GM23338 (cell line): ENCODE measurements around the gene DNAJA3. TPM values are rescaled to one million over a fixed set of nuclear protein-coding genes. Genes with fewer than 3 reads are reported as not detected.

Source experiments
- ATAC-seq: fragments of 200-7000 bp; cut with Tn5 transposase; 3 replicates; pipeline ENCODE4 v1.9.1; 2020
- DNase-seq: peaks from one replicate; pipeline ENCODE4 v3.0.0-alpha.2; 2015; ENCODE audit warnings: low spot score
- H2AFZ ChIP-seq: fragments of 200-600 bp; sonication (generic); 2 replicates; pipeline ENCODE4 v1.8.0; 2016; ENCODE audit warnings: antibody characterized with exemption, mild to moderate bottlenecking, moderate library complexity
- H3F3A ChIP-seq: fragments of 200-600 bp; sonication (generic); replicated peaks from 2 replicates; pipeline ENCODE4 v1.8.0; 2017; ENCODE audit warnings: antibody characterized with exemption, mixed run types, low read depth
- H3K27ac ChIP-seq: fragments of 200-600 bp; sonication (generic); 2 replicates; pipeline ENCODE4 v1.6.1; 2016; ENCODE audit warnings: low read depth
- H3K27me3 ChIP-seq: fragments of 200-600 bp; sonication (generic); 2 replicates; pipeline ENCODE4 v1.8.0; 2016; ENCODE audit warnings: mild to moderate bottlenecking, mixed run types, moderate library complexity; ENCODE audit not compliant: insufficient read depth
- H3K36me3 ChIP-seq: fragments of 200-600 bp; sonication (generic); 2 replicates; pipeline ENCODE4 v1.8.0; 2016; ENCODE audit warnings: mild to moderate bottlenecking; ENCODE audit not compliant: insufficient read depth
- H3K4me1 ChIP-seq: fragments of 200-600 bp; sonication (generic); 2 replicates; pipeline ENCODE4 v1.8.0; 2016; ENCODE audit warnings: mild to moderate bottlenecking, moderate library complexity; ENCODE audit not compliant: insufficient read depth
- H3K4me2 ChIP-seq: fragments of 200-600 bp; sonication (generic); 2 replicates; pipeline ENCODE4 v1.7.1; 2017; ENCODE audit warnings: mixed run types
- H3K4me3 ChIP-seq: fragments of 200-600 bp; sonication (generic); 2 replicates; pipeline ENCODE4 v1.6.1; 2016; ENCODE audit warnings: mixed run types
- H3K79me2 ChIP-seq: fragments of 200-600 bp; sonication (generic); replicated peaks from 2 replicates; pipeline ENCODE4 v1.8.0; 2017; ENCODE audit warnings: mild to moderate bottlenecking; ENCODE audit not compliant: insufficient read depth
- H3K9me2 ChIP-seq: fragments of 200-600 bp; sonication (generic); 2 replicates; pipeline ENCODE4 v1.8.0; 2017; ENCODE audit not compliant: insufficient read depth
- H4K20me1 ChIP-seq: fragments of 200-600 bp; sonication (generic); replicated peaks from 2 replicates; pipeline ENCODE4 v1.8.0; 2017; ENCODE audit warnings: mild to moderate bottlenecking; ENCODE audit not compliant: insufficient read depth
- H3K27ac Mint-ChIP-seq: 2 replicates; pipeline ENCODE4 v1.8.0; 2020; ENCODE audit warnings: inconsistent platforms, mild to moderate bottlenecking, moderate library complexity, mixed read lengths
- H3K27me3 Mint-ChIP-seq: 3 replicates; pipeline ENCODE4 v1.8.0; 2022; ENCODE audit warnings: low read depth, mild to moderate bottlenecking, moderate library complexity, mixed read lengths, inconsistent platforms; ENCODE audit not compliant: insufficient read depth, poor library complexity
- H3K36me3 Mint-ChIP-seq: 3 replicates; pipeline ENCODE4 v1.8.0; 2021; ENCODE audit warnings: low read depth, mild to moderate bottlenecking, inconsistent platforms, moderate library complexity, mixed read lengths
- H3K4me1 Mint-ChIP-seq: 3 replicates; pipeline ENCODE4 v1.8.0; 2020; ENCODE audit warnings: mild to moderate bottlenecking, inconsistent platforms, mixed read lengths
- H3K4me3 Mint-ChIP-seq: 3 replicates; pipeline ENCODE4 v1.8.0; 2021; ENCODE audit warnings: moderate library complexity, mild to moderate bottlenecking, inconsistent platforms, mixed read lengths
- H3K9me3 Mint-ChIP-seq: 3 replicates; pipeline ENCODE4 v1.8.0; 2020; ENCODE audit warnings: moderate library complexity, mild to moderate bottlenecking, inconsistent platforms, mixed read lengths
- CREB1 ChIP-seq: fragments of 250-450 bp; sonication (Bioruptor Pico); IDR thresholded peaks from 2 replicates; pipeline ENCODE4 v1.5.0; 2020; ENCODE audit warnings: low read depth, mild to moderate bottlenecking, moderate library complexity
- CTCF ChIP-seq, 2 experiments: fragments of 200-600 bp in 1 of 2; sonication (generic) in 1 of 2; conservative IDR thresholded peaks; 2 replicates each; pipeline versions ENCODE4 v1.5.1 to v1.6.1; 2016 to 2017; ENCODE audit warnings: antibody characterized with exemption in 2 of 2, low read depth in 2 of 2, mild to moderate bottlenecking in 2 of 2, moderate library complexity in 1 of 2
- EZH2phosphoT487 ChIP-seq: fragments of 200-600 bp; sonication (generic); IDR thresholded peaks from one replicate; pipeline ENCODE4 v1.8.1; 2018; ENCODE audit warnings: antibody characterized with exemption; ENCODE audit not compliant: unreplicated experiment
- NANOG ChIP-seq: IDR thresholded peaks from 2 replicates; pipeline ENCODE4 v1.6.1; 2016; ENCODE audit warnings: antibody characterized with exemption, borderline replicate concordance
- REST ChIP-seq: IDR thresholded peaks from one replicate; pipeline ENCODE4 v1.6.1; 2018; ENCODE audit warnings: antibody characterized with exemption; ENCODE audit not compliant: unreplicated experiment
- ZNF114 ChIP-seq: fragments of 250-450 bp; sonication (Bioruptor Pico); IDR thresholded peaks from 2 replicates; pipeline ENCODE4 v1.5.0; 2020; ENCODE audit warnings: mild to moderate bottlenecking, moderate library complexity
- polyA plus RNA-seq: library from polyadenylated mRNA; unstranded; fragments of >200 nt; fragmentation: Nextera tagmentation; extraction: Ambion mirVana; gene quantifications from 2 replicates; pipeline ENCODE4 v1.2.1, GENCODE V29; 2016
- total RNA-seq: library from RNA; depleted of rRNA; stranded (reverse); fragments of >200 nt; shearing (Covaris generic); gene quantifications from 2 replicates; pipeline ENCODE4 v1.2.3, GENCODE V29; 2014

Gene DNAJA3
- total and polyA plus RNA-seq, 2 experiments from 2014 or later, result 56.3 to 75.5 TPM

DNA sequence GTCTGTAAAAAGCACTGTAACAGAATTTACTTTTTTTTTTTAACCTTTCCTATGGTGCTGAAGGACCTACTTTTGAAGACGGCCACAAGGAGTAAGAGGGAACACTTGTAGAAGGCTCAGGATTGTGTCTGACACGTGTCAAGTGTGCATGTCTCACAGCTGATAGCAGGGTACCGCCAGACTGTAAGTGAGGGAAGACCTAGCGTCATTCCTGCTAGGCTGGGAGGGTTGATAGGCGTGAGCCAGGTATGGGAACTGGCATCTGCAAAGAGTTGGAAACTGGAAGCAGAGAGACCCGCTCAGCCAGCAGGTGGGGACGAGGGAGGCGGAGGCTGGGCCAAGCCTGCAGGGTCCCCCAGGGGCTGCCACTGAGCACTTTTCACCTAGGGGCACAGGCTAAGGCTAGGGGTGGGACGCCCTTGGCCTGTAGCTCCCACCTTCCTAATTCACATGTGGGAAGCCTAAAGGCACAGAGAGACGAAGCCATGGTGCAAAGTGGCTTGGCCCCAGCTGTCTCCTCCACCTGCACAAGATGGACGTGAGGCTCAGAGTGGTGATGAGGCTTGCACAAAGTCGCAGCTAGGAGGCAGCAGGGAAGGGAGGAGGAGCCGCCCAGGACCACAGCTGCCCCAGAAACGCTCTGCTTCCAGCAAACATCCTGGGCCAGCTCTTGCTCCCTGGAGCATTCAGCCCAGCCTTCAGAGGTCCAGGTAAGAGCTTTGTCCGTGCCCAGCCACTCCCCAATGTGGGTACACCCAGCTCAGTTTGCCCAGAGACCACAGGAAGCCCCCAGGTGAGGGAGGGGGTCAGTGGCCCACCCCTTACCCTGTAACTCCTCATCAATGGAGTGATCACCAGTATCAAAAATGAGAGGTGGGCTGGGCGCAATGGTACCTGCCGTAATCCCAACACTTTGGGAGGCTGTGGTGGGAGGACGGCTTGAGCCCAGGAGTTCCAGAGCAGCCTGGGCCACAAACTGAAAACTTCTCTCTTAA, 35.1 kb upstream of the DNAJA3 start:
- H3F3A ChIP-seq, result peaks cover 34% of the 10 kb centered on the region
- TF ChIP-seq NANOG, result 0 out of 2 replicates have a peak, but pooled peaks have one; percentile 22
- TF ChIP-seq ZNF114 (CRISPR knock-in tag), result no peak
- no peak for TF ChIP-seq CREB1
- peak; percentile 34 to 67; a peak in 3 of 4 replicates for TF ChIP-seq CTCF (conservative IDR thresholded peaks at IDR 0.05; ENCODE audit: low read depth in 2 of 2)
- TF ChIP-seq EZH2phosphoT487, result no peak
- no peak for TF ChIP-seq REST
- no peaks in the 10 kb centered on the region for H4K20me1 ChIP-seq
- no peaks in the 10 kb centered on the region for H3K79me2 ChIP-seq
- no peaks in the 10 kb centered on the region for H3K9me2 ChIP-seq
- peak overlapping the region; percentile 100; the same call in 1 of the 2 replicates for H3K27ac ChIP-seq
- no peaks in the 10 kb centered on the region for H3K36me3 ChIP-seq
- ATAC-seq (peak; percentile 10), DNase-seq (peak; percentile 74)
- Mint-ChIP-seq H3K27ac (peak overlapping the region; percentile 83), H3K4me3 (peak overlapping the region; percentile 6; the same call in 1 of the 3 replicates), H3K4me1 (peaks cover 45% of the 10 kb centered on the region), H3K27me3 (peaks cover 21% of the 10 kb centered on the region), H3K36me3 (no peaks in the 10 kb centered on the region; the same call in 2 of the 3 replicates), H3K9me3 (no peaks in the 10 kb centered on the region)
- H3K4me2 ChIP-seq, result no peak overlapping the region
- H2AFZ ChIP-seq, result no peak overlapping the region
- peaks cover 43% of the 10 kb centered on the region for H3K4me1 ChIP-seq
- H3K4me3 ChIP-seq, result no peak overlapping the region
- H3K27me3 ChIP-seq, result no peaks in the 10 kb centered on the region
